GM12878 (cell line): ENCODE data around the gene TBC1D10A.

Experiments
- BHLHE40 ChIP-seq, 2 experiments: fragments of 450-650 bp in 1 of 2; IDR thresholded peaks; 2 replicates each; pipeline ENCODE4 v1.6.1; 2011 to 2017; ENCODE audit warnings: low read depth in 2 of 2, borderline replicate concordance in 1 of 2, improper control_type of control experiment in 1 of 2, low read length in 1 of 2, mild to moderate bottlenecking in 1 of 2
- CTCF ChIP-seq, 3 experiments: IDR thresholded peaks in 2 of 3; conservative IDR thresholded peaks in 1 of 3; 2 replicates each; pipeline ENCODE4 v1.5.1; 2011; ENCODE audit warnings: low read depth in 3 of 3, low read length in 3 of 3, mild to moderate bottlenecking in 3 of 3, control low read depth in 2 of 3, moderate library complexity in 2 of 3, inconsistent platforms in 1 of 3, mixed read lengths in 1 of 3; ENCODE audit not compliant: control insufficient read depth in 2 of 3, insufficient read depth in 1 of 3; ENCODE audit errors: extremely low read depth in 1 of 3
- ESRRA ChIP-seq: IDR thresholded peaks from 2 replicates; pipeline ENCODE4 v1.6.1; 2012; ENCODE audit warnings: mild to moderate bottlenecking, low read length, improper control_type of control experiment
- FOS ChIP-seq: IDR thresholded peaks from 3 replicates; pipeline ENCODE4 v1.6.1; 2011; ENCODE audit warnings: borderline replicate concordance; ENCODE audit not compliant: insufficient read length; ENCODE audit errors: extremely low read depth
- MAX ChIP-seq: IDR thresholded peaks from 2 replicates; pipeline ENCODE4 v1.6.1; 2012; ENCODE audit warnings: low read depth, low read length, improper control_type of control experiment
- YY1 ChIP-seq: IDR thresholded peaks from 2 replicates; pipeline ENCODE4 v1.6.1; 2011; ENCODE audit warnings: low read depth, mild to moderate bottlenecking, low read length

- TF ChIP-seq YY1, result no peak
- no peak for TF ChIP-seq CTCF (IDR thresholded peaks at IDR 0.05 in 2 of 3, conservative IDR thresholded peaks at IDR 0.05 in 1 of 3; ENCODE audit: control insufficient read depth in 2 of 3, extremely low read depth in 1 of 3, insufficient read depth in 1 of 3, low read depth in 3 of 3, low read length in 3 of 3)
- no peak for TF ChIP-seq BHLHE40 (IDR thresholded peaks at IDR 0.05; ENCODE audit: borderline replicate concordance in 1 of 2, low read depth in 2 of 2, low read length in 1 of 2)
- TF ChIP-seq ESRRA, result no peak
- no peak for TF ChIP-seq MAX
- TF ChIP-seq FOS, result no peak
These were observed 53.8 kb downstream of the TBC1D10A start for GRCh38 chr22:30272781-30273601.
